Activated effector memory CD4-positive, alpha-beta T cell treated with Interleukin-2 at 50 U/mL for 16 hours (primary cell): Measurements from ENCODE around the gene KRT13.

Experiments used
- DNase-seq: peaks from one replicate; pipeline ENCODE4 v3.0.0-alpha.2; 2020

KRT13 gene

GRCh38 chr17:41491476-41491875, 13.9 kb downstream of the KRT13 start:
- DNase-seq = no peak

DNA sequence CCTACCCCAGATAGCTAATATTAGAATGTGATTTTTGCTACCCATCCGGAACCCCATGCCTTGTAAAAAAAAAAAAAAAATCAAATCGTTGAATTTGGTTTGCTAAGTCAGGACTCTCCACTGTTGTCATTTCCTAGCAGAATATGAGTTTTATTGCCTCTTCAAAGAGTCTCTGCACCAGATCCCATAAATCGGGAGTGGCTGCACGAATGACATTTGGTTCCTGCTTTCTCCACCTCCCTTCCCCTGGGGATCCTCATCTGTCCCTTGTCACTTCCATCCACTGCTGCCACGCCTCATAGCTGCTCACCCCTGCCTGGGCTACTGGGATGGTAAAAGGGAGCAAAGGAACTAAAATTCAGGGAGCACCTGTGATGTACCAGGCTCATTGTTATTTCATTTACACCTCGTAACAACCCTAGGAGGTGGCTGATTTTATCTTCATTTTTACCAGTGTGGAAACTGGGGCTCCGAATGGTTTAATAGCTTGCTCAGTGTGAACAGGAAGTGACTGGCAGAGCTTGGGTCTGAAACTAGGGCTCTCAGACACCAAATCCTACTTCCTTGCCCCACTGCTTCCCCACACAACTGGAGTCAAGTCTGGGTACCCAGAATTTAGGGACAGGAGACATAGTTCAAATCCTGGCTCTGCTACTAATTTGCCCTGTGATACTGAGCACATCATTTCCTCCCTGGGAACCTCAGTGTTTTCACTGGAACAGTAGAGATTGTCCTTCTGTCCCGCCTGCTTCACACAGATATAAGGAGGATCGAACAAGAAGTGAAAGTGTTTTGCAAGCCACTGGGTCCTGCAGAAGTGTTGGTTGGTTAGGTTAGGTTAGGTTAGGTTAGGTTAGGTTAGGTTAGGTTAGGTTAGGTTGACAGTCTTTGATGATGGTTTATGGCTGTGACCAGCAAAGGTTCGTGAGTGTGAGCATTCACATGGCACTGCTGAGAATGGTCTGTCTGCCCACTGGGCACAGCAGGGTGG, 15.1 kb downstream of the KRT13 start:
- no peak for DNase-seq

DNA sequence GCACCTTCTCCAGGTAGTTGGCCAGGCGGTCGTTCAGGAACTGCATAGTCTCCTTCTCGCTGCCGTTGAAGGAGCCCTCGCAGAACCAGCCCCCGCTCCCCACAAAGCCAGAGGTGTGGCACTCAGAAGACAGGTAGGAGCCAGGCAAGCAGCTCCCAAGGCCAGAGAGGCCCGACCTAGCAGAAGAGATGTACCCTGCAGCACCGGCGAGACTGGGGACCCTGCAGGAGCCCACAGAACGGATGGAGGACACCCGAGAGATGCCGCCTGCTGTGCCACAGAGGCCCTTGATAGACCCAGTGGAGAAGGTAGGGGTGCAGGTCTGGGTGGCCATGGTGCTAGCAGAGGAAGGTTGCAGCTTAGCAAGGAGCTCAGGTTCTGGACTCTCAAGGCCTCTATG, 15.9 kb downstream of the KRT13 start, which contains the start of gene KRT36:
TSS of gene KRT36 (minus strand) at position 380 of the 400 bp plus-strand sequence. CDS start at position 334, 46 bp downstream.
- DNase-seq = no peak

DNA sequence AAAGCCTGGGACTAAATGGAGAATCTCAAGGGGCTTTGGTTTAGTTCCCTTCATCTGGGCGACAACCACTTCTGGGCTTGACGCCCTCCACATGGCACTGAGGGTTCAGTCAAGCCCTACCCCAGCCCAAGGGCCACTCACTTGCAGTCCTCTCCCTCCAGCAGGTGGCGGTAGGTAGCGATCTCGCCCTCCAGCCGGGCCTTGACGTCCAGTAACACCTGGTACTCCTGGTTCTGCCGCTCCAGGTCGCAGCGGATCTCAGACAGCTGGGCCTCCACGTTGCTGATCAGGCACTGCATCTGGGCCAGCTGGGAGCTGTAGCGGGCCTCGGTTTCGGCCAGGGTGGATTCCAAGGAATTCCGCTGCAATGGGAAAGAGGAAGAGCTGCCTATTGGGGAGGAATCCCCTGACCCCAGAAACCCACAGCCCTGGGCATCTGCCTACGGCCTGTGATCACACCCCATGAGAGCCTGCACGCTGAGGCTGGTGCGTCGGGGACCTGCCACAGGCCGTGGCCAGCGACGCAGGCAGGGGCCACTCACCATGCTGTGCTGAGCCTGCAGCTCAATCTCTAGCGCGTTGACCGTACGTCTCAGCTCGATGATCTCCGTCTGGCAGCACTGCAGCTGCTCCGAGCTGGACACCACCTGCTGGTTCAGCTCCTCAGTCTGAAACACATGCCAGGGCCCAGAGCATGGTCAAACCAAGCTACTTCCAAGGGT, 18.4 kb downstream of the KRT13 start:
- DNase-seq = no peak

- no peak for DNase-seq
Observed at GRCh38 chr17:41486316-41486715, 19.1 kb downstream of the KRT13 start.

DNA sequence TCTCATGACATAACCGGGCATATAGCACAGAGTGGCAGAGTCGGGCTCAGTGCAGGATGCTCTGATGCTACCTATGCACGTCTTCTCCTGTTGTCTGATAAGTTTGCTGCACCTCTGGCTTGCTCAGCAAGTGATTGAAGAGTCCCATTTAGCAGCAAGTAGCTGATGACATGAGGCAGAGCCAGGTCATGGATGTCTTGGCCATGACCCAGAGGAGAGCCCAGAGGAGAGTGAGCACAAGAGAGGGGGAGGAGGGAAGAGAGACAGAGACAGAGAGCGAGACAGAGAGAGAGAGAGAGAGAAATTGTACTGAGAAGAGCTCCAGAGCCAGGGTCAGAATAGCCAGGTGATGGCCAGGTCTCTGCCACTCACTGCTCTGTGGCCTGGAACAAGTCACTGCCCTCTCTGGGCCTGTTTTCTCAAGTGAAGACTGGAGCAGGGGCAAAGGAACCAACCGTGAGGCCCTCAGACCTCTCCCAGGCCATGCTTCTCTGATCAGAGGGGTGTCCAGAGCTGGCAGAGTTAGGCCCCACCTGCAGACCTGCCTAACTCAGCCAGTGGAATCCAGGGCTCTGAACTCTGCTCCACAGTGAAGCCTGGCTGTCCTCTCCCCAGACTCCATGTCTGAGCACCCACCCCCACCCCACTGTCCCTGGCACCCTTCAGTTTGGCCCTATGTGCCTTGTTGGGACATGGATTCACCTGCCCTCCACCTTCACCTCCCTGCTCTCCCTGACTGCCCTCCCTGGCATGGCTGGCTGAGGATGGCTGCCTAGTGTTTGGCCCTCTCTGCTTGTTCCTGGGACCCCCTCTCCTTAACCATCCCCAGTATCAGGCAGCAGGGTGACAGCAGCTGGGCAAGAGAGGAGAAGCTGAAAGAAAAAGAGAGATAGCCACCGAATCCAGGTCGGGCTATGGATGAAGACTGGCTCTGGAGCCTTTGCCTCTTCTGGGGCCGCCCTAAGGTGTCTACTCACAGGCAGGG, 20.2 kb downstream of the KRT13 start:
- DNase-seq = no peak

- no peak for DNase-seq
Observed at GRCh38 chr17:41483991-41484826, 21.2 kb downstream of the KRT13 start.

DNA sequence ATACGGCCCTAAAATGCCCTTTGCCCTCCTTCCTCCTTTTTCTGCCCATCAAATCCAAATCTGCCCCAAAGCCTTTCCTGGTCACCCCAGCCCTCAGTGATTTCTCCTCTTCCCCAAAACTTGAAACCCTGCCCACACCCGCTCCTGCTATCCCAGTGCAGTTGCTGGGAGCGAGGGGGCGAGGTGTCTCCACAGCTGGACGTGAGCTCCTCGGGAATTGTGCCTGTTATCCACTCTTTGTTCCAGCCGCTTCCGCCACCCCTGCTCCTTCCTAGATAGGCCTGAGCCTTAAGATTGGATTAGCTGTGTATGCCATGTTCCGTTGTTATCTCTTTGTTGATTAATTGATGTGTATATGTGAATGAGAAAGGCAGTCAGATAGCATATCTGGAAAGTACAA, 21.9 kb downstream of the KRT13 start:
- DNase-seq = no peak

DNA sequence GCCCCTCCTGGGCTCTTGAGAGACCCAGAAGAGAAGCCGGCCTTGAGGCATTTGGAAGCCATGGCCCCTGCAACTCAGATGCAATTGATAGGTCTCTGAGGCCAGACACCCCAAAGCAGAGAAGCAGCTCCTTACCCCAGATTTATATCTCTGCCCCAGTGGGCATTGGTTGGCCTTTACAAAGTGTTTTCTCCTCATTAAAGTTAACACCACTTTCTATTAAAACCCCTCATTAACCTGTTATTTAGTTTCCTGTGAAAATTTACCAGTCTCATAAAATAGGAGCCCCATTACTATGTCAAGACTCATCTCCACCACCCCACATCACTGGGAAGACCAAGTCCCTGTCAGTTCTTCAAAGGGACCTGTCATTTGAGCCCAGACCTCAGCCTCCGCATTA, 24.4 kb downstream of the KRT13 start, which contains the start of gene KRT35:
TSS of gene KRT35 (minus strand) at position 116 of the 400 bp plus-strand sequence. CDS start at position 62, 54 bp downstream.
- no peak for DNase-seq

- no peak for DNase-seq
Observed at GRCh38 chr17:41480581-41480980, 24.8 kb downstream of the KRT13 start.

DNA sequence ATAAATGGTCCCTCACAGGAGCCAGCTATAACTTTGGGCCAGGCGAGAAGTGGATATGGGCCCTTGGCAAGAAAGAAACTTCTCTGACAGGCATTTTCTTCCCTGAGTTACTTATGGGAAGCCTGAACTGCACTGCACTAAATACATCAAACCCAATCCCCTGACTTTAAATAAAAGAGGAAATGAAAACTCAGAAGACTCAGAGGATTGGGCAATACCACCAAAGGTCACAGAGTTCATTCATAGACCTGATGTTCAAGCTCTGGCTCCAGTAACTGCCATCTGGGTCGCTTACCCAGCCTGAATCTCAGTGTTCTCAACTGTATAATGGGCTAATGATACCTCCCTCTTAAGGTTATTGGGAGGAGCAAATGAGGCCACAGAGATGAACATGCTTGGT, 25.3 kb downstream of the KRT13 start:
- DNase-seq = no peak

DNA sequence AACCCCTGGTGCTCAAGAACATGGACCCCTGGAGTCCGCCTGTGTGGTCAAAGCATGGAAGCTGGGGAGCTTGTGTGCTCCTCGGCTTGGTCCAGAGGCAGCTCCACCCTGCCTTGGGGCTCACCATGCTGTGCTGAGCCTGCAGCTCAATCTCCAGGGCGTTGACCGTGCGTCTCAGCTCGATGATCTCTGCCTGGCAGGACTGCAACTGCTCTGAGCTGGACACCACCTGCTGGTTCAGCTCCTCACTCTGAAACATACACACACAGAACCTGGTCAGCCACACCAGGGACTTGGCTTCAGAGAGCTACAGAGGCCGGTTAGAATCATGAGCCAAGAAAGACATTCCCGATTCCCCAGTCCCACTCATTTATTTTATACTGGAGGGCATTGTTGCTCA, 27.2 kb downstream of the KRT13 start:
- DNase-seq = no peak

- no peak for DNase-seq
Observed at GRCh38 chr17:41476866-41477815, 28.3 kb downstream of the KRT13 start.

DNA sequence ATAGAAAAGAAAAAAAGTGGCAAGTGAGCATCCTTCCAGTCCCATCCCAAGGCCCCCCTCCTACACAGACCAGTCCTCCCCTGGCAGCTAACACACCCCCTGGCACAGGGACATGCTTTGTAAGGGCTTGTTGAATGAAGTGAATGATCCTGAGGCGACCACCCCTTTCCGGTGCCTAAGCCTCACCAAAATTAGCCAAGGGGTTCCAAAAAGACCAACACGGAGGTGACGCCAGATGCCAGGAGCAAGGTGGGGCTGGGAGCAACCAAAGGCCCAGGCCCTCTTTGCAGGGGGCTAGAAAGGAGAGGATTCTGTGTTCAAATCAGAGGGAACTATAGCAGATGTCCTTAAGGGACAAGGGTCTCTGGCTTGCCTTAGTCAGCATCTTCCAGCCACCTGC, 30.0 kb downstream of the KRT13 start:
- no peak for DNase-seq

DNA sequence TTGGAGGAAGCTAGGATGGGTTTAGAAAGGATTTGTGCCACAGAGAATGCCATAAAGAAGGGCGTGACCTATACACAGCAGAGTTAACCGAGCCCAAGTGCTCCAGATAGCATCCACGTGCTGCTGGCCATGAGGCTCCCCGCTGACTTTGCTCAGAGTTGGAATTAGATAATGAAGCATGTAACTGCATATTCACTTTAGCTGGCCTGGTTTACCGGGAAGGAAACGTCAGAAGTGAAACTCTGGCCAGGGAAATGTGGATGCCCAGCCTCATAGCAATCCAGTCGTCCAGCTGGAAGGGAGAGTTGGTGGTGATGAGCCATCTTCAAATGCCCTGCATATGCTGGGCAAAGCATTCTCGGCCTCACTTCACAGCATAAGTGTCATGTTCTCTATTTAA, 30.5 kb downstream of the KRT13 start:
- no peak for DNase-seq

DNA sequence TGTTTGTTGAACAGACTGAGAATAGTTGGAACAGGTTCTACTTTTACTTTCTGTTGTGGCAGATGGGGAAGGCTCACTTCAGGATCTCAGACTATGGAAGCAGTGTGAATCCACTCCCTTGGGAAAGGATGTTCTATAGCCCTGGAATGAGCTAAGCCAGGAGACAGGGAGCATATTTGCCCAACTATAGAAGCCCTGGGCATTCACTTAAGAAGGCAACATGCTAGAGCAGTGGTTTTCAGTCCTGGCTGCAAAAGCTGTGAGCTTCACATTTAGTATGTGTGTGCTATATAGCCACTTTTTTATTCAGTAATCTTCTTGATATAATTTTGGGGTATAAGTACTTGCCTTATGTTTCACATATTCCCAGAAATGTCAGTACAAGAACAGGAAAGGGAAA, 37.1 kb downstream of the KRT13 start:
- DNase-seq = no peak

- no peak for DNase-seq
Observed at GRCh38 chr17:41467561-41467960, 37.9 kb downstream of the KRT13 start.

GRCh38 chr17:41466988-41467387, 38.4 kb downstream of the KRT13 start, which contains the start of gene KRT32:
KRT32 (minus strand) TSS chr17:41467386; CDS start chr17:41467325, 61 bp downstream.
- DNase-seq = no peak

GRCh38 chr17:41464682-41465081, 40.7 kb downstream of the KRT13 start:
- DNase-seq = no peak

DNA sequence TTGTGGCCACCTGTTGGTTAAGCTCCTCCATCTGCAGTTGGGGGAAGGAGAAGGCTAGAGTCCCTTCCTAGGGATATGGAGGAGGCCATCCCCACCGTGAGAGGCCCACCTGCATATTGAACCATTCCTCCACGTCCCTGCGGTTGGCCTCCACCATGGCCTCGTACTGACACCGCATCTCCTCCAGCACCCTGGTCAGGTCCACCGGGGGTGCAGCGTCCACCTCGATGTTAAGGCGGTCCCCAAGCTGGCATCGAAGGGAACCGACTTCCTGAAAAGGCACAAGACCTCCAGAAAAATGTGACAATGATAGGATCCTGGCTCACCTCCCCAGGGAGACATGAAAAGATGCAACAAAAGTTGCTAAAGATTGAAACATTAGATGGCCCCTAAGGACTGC, 41.2 kb downstream of the KRT13 start:
- no peak for DNase-seq
